Lower lobe of right lung (tissue), 2 donors: ENCODE data around the gene KLHDC8A. TPM values are rescaled to one million over a fixed set of nuclear protein-coding genes. Genes with fewer than 3 reads are reported as not detected.

Source experiments
- ATAC-seq, 2 donors: fragments of 200-7000 bp; cut with Tn5 transposase; one replicate each; pipeline ENCODE4 v1.9.1; 2020 to 2022; ENCODE audit warnings: mild to moderate bottlenecking in 2 of 2, moderate library complexity in 2 of 2
- DNase-seq: peaks from one replicate; pipeline ENCODE4 v3.0.0-alpha.2; 2020
- H3K27ac ChIP-seq: fragments of 200-600 bp; one replicate; pipeline ENCODE4 v1.8.0; 2022
- H3K27me3 ChIP-seq: fragments of 200-600 bp; one replicate; pipeline ENCODE4 v1.8.0; 2022; ENCODE audit warnings: low read depth
- H3K36me3 ChIP-seq: fragments of 200-600 bp; one replicate; pipeline ENCODE4 v1.8.0; 2022; ENCODE audit warnings: mild to moderate bottlenecking
- H3K4me1 ChIP-seq: fragments of 200-600 bp; one replicate; pipeline ENCODE4 v1.8.0; 2022
- H3K4me3 ChIP-seq: fragments of 200-600 bp; one replicate; pipeline ENCODE4 v1.8.0; 2022; ENCODE audit warnings: mild to moderate bottlenecking
- H3K9me3 ChIP-seq: fragments of 200-600 bp; one replicate; pipeline ENCODE4 v1.8.0; 2022
- intact Hi-C: fragments of 100-400 bp; cut with DNase I; formaldehyde crosslinking; loops from one replicate; pipeline ENCODE4 v1.11.0; 2022
- total RNA-seq: library from RNA; stranded (reverse); fragmentation: NEBNext Ultra II Directional; extraction: Animal tissue kit (Norgen Biotek cat#: 25700); gene quantifications from one replicate; pipeline ENCODE4 v1.2.1, GENCODE V29; 2021
- TF ChIP-seq, protein P1 (sequence below): fragments of 200-600 bp; IDR thresholded peaks from one replicate; pipeline ENCODE4 v1.8.0; 2022; ENCODE audit warnings: antibody characterized with exemption, mild to moderate bottlenecking
- donor health status: DM: no; HTN: yes; CAD: no; lungs with severe emphysema.

Gene KLHDC8A
- total RNA-seq, 1 donor from 2014 or later, result 0.97 TPM

DNA sequence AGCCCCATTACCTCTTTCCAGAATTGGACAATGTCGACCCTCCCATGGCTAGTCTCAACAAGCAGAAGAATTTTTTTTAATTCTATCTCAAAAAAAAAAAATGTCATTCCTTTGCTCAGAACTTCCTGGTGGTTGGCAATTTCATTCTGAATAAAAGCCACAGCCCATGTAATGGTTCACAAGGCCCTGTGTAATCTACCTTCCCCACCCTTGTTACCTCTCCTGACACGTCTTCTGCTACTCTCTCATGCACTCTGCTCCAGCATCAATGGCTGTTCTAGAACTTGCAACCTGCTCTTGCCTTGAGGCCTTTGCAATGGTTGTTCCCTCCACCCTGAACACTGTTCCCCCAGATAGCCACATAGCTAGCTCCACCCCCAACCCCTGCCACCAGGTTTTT, 60.6 kb downstream of the KLHDC8A start:
- H3K27me3 ChIP-seq, result no peaks in the 10 kb centered on the region
- intact Hi-C loops, result no loop called here
- DNase-seq (no peak), ATAC-seq (no peak)
- no peak overlapping the region for H3K4me3 ChIP-seq
- TF ChIP-seq, protein P1, sequence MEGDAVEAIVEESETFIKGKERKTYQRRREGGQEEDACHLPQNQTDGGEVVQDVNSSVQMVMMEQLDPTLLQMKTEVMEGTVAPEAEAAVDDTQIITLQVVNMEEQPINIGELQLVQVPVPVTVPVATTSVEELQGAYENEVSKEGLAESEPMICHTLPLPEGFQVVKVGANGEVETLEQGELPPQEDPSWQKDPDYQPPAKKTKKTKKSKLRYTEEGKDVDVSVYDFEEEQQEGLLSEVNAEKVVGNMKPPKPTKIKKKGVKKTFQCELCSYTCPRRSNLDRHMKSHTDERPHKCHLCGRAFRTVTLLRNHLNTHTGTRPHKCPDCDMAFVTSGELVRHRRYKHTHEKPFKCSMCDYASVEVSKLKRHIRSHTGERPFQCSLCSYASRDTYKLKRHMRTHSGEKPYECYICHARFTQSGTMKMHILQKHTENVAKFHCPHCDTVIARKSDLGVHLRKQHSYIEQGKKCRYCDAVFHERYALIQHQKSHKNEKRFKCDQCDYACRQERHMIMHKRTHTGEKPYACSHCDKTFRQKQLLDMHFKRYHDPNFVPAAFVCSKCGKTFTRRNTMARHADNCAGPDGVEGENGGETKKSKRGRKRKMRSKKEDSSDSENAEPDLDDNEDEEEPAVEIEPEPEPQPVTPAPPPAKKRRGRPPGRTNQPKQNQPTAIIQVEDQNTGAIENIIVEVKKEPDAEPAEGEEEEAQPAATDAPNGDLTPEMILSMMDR, result no peak
- H3K36me3 ChIP-seq, result no peaks in the 10 kb centered on the region
- H3K4me1 ChIP-seq, result peaks cover 22% of the 10 kb centered on the region
- no peaks in the 10 kb centered on the region for H3K9me3 ChIP-seq
- no peak overlapping the region for H3K27ac ChIP-seq

DNA sequence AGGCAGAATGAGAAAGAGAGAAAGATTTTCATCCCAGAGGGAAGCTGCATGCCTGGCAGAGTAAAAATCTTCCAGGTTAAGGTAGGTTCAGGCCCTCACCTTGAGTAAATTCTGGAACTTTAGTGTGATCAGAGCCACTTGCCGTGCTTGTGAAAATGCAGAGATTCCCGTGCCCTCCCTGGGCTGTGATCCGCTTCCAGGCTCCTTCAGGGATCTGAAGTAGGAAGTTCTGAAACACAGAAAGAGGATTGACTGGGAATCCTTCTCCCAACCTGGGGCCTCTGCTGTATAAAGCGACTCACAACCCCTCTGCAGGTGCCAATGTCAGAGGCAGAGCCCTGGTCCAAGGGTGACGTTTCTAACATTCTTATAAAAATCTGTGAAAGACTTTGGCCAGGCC, 61.8 kb downstream of the KLHDC8A start:
- Histone ChIP-seq H3K9me3 (no peaks in the 10 kb centered on the region), H3K27ac (no peak overlapping the region), H3K36me3 (no peaks in the 10 kb centered on the region), H3K4me1 (peaks cover 18% of the 10 kb centered on the region), H3K27me3 (no peaks in the 10 kb centered on the region), H3K4me3 (no peak overlapping the region)
- intact Hi-C loops, result no loop called here
- no peak for DNase-seq
- ATAC-seq, result no peak
- TF ChIP-seq, protein P1, result no peak

- Histone ChIP-seq H3K4me3 (no peak overlapping the region), H3K27me3 (no peaks in the 10 kb centered on the region), H3K4me1 (peaks cover 15% of the 10 kb centered on the region), H3K27ac (peak overlapping the region; percentile 32), H3K36me3 (no peaks in the 10 kb centered on the region), H3K9me3 (no peaks in the 10 kb centered on the region)
- intact Hi-C loops, result no loop called here
- ATAC-seq (peak in 1 of 2 donors; percentile 72), DNase-seq (no peak)
- TF ChIP-seq, protein P1, result no peak
Measured at GRCh38 chr1:205294175-205294917, 62.4 kb downstream of the KLHDC8A start.

DNA sequence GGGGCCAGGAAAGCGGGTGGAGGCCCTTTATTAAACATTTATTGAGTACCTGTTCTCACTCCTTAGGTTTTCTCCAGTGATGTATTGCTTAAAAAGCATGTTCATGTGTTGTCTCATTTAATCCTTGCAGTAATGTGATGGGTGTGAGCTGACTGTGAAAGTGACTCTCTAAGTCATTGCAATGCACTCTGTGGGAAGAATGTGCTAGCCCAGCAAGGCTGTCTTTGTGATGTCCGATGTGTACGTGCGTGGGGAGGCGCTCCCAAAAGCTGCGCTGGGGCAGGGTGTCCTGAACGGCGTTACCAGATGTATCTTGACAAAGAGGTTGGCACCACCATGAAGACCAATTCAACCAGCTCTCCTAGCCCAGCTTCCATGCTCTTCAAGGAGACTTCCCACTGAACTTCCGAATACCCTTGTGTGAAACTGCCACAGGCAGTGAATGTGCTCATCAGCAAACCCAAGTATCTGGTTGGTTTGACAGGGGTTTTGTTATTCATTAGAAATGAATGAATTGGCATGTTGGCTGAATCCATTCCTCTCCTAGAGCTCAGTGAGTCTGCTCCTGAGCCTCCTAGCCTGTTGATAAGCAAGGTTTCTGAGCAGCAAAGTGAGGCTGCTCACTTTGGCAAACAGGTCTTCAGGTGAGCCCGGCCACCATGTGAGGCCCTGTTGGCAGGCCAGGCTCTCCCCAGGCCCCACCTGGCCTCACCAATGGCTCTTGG, 63.2 kb downstream of the KLHDC8A start:
- Histone ChIP-seq H3K27me3 (no peaks in the 10 kb centered on the region), H3K36me3 (no peaks in the 10 kb centered on the region), H3K4me1 (peaks cover 18% of the 10 kb centered on the region), H3K27ac (peak overlapping the region; percentile 32), H3K9me3 (no peaks in the 10 kb centered on the region), H3K4me3 (no peak overlapping the region)
- intact Hi-C loops, result no loop called here
- TF ChIP-seq, protein P1, result no peak
- DNase-seq, result no peak
- no peak for ATAC-seq

DNA sequence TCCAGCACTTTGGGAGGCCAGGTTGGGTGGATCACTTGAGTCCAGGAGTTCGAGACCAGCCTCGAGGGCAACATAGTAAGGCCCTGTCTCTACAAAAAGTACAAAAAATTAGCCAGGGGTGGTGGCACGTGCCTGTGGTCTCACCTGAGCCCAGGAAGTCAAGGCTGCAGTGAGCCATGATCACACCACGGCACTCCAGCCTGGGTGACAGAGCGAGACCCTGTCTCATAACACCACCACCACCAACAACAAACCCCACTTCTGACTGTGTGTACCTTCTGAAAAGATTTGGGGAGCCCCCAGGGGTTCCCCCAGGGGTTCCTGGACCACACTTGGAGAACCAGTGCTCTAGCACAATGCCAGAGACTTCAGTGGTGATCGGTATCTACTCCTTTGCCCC, 65.1 kb downstream of the KLHDC8A start:
- H3K4me3 ChIP-seq, result no peak overlapping the region
- peaks cover 37% of the 10 kb centered on the region for H3K4me1 ChIP-seq
- intact Hi-C loops, result no loop called here
- TF ChIP-seq, protein P1, result no peak
- DNase-seq (no peak), ATAC-seq (no peak)
- no peak overlapping the region for H3K27ac ChIP-seq
- H3K9me3 ChIP-seq, result no peaks in the 10 kb centered on the region
- H3K27me3 ChIP-seq, result no peaks in the 10 kb centered on the region
- H3K36me3 ChIP-seq, result no peaks in the 10 kb centered on the region
